Neuronal stem cell (in vitro differentiated cells): ENCODE measurements around the gene ZBTB5.
A peak's percentile ranks its signal among the peaks of the same experiment; 100 is the strongest.

Experiments used
- DNase-seq: peaks from one replicate; pipeline ENCODE4 v3.0.0-alpha.2; 2013; ENCODE audit warnings: low spot score
- H2AFZ ChIP-seq: one replicate; pipeline ENCODE4 v1.6.1; 2013; ENCODE audit warnings: mild to moderate bottlenecking, low read length, inconsistent platforms
- H2AK5ac ChIP-seq: 2 replicates; pipeline ENCODE4 v1.6.1; 2013; ENCODE audit warnings: low read depth, mild to moderate bottlenecking, inconsistent platforms, low read length, moderate library complexity, mixed read lengths
- H2BK120ac ChIP-seq: 2 replicates; pipeline ENCODE4 v1.6.1; 2013; ENCODE audit warnings: low read depth, mild to moderate bottlenecking, inconsistent platforms, low read length, moderate library complexity, mixed read lengths
- H2BK12ac ChIP-seq: one replicate; pipeline ENCODE4 v1.6.1; 2013; ENCODE audit warnings: low read length, inconsistent platforms
- H2BK15ac ChIP-seq: 2 replicates; pipeline ENCODE4 v1.6.1; 2013; ENCODE audit warnings: mild to moderate bottlenecking, low read length, inconsistent platforms, mixed read lengths
- H2BK5ac ChIP-seq: one replicate; pipeline ENCODE4 v1.6.1; 2013; ENCODE audit warnings: inconsistent platforms, mild to moderate bottlenecking, low read length, moderate library complexity
- H3K14ac ChIP-seq: one replicate; pipeline ENCODE4 v1.6.1; 2013; ENCODE audit warnings: low read length, inconsistent platforms
- H3K18ac ChIP-seq: 2 replicates; pipeline ENCODE4 v1.6.1; 2013; ENCODE audit warnings: low read length, inconsistent platforms
- H3K23ac ChIP-seq: 2 replicates; pipeline ENCODE4 v1.6.1; 2013; ENCODE audit warnings: low read depth, mild to moderate bottlenecking, mixed read lengths, low read length, inconsistent platforms; ENCODE audit not compliant: poor library complexity
- H3K27ac ChIP-seq: replicated peaks from 3 replicates; pipeline ENCODE4 v1.5.1; 2013; ENCODE audit warnings: low read length, inconsistent platforms
- H3K27me3 ChIP-seq, 3 experiments: 2 replicates each; pipeline ENCODE4 v1.6.1; 2013; ENCODE audit warnings: low read length in 3 of 3, mild to moderate bottlenecking in 2 of 3, inconsistent platforms in 1 of 3, low read depth in 1 of 3, mixed read lengths in 1 of 3, moderate library complexity in 1 of 3; ENCODE audit not compliant: control insufficient read depth in 3 of 3, insufficient read depth in 3 of 3
- H3K36me3 ChIP-seq, 2 donors: replicated peaks in 1 of 2; 2 replicates each; pipeline ENCODE4 v1.6.1; 2013; ENCODE audit warnings: low read length in 2 of 2; ENCODE audit not compliant: control insufficient read depth in 2 of 2, insufficient read depth in 2 of 2
- H3K4ac ChIP-seq: 2 replicates; pipeline ENCODE4 v1.6.1; 2013; ENCODE audit warnings: inconsistent platforms, mild to moderate bottlenecking, low read length, moderate library complexity
- H3K4me1 ChIP-seq, 2 donors: 1 replicate in 1 of 2; 2 replicates in 1 of 2; pipeline ENCODE4 v1.6.1; 2013; ENCODE audit warnings: low read length in 2 of 2, low read depth in 1 of 2; ENCODE audit not compliant: control insufficient read depth in 2 of 2, insufficient read depth in 1 of 2
- H3K4me2 ChIP-seq: one replicate; pipeline ENCODE4 v1.6.1; 2013; ENCODE audit warnings: mild to moderate bottlenecking, low read length, inconsistent platforms; ENCODE audit not compliant: insufficient read depth, poor library complexity, severe bottlenecking
- H3K4me3 ChIP-seq, 2 donors: 2 replicates each; pipeline ENCODE4 v1.5.1; 2013; ENCODE audit warnings: low read length in 2 of 2, mild to moderate bottlenecking in 2 of 2, inconsistent platforms in 1 of 2, moderate library complexity in 1 of 2
- H3K79me1 ChIP-seq: one replicate; pipeline ENCODE4 v1.6.1; 2013; ENCODE audit warnings: low read depth, mild to moderate bottlenecking, inconsistent platforms, low read length, moderate library complexity
- H3K9ac ChIP-seq: one replicate; pipeline ENCODE4 v1.6.1; 2013; ENCODE audit warnings: mild to moderate bottlenecking, low read depth, low read length, inconsistent platforms; ENCODE audit not compliant: poor library complexity
- H3K9me3 ChIP-seq, 2 donors: replicated peaks in 1 of 2; 2 replicates each; pipeline versions ENCODE3 to v1.6.1; 2013; ENCODE audit warnings: low read length in 2 of 2, mild to moderate bottlenecking in 2 of 2, inconsistent platforms in 1 of 2, low read depth in 1 of 2, mixed read lengths in 1 of 2, moderate library complexity in 1 of 2; ENCODE audit not compliant: control insufficient read depth in 2 of 2, insufficient read depth in 1 of 2
- H4K8ac ChIP-seq: one replicate; pipeline ENCODE4 v1.6.1; 2013; ENCODE audit warnings: low read depth, mild to moderate bottlenecking, inconsistent platforms, low read length, moderate library complexity
- H4K91ac ChIP-seq: one replicate; pipeline ENCODE4 v1.6.1; 2013; ENCODE audit warnings: low read length, low read depth, mild to moderate bottlenecking, inconsistent platforms; ENCODE audit not compliant: poor library complexity
- WGBS, 2 donors: extraction: QIAGEN DNeasy Blood & Tissue Kit; methylation state at CpG; one replicate each; pipeline ENCODE4 v1.1.7; 2013; ENCODE audit warnings: missing lambda C conversion rate in 2 of 2, mixed read lengths in 1 of 2; ENCODE audit not compliant: insufficient read length in 2 of 2, insufficient replicate concordance in 1 of 2; ENCODE audit errors: extremely low coverage in 2 of 2; 5-methylcytosine and 5-hydroxymethylcytosine counted together

The ZBTB5 gene

DNA sequence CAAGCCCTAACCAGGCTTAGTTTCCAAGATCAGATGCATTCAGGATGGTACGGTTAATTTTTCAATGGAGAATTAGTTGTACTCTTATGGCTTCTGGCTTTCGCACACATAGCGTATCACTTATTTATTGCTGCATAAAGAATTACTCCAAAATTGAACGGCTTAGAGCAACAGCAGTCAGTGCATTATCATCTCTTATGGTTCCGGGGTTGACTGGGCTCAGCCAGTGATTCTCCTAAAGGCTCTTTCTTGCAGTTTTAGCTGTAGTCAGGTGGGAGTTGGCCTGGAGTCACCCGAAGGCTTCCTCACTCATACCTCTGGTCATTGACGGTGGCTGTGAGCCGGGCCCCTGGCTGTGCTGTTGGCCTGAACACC is 43.3 kb downstream of the ZBTB5 start:
- Histone ChIP-seq H3K23ac (no peak overlapping the region), H3K4ac (no peak overlapping the region), H2AK5ac (peak overlapping the region; percentile 10), H3K4me2 (peak overlapping the region; percentile 64), H3K14ac (peak overlapping the region; percentile 67), H3K18ac (peak overlapping the region; percentile 99), H3K27ac (peak overlapping the region; percentile 11), H2BK5ac (no peak overlapping the region), H2BK12ac (no peak overlapping the region), H2BK15ac (no peak overlapping the region), H3K27me3 (no peaks in the 10 kb centered on the region), H3K4me3 (peak overlapping the region; percentile 91 to 98), H3K9ac (peak overlapping the region; percentile 96), H2AFZ (peak overlapping the region; percentile 94), H3K36me3 (peaks cover 15 to 34% of the 10 kb centered on the region in 2 donors), H4K91ac (no peak overlapping the region), H3K79me1 (peaks cover 15% of the 10 kb centered on the region), H3K9me3 (no peaks in the 10 kb centered on the region), H3K4me1 (peaks cover 4 to 20% of the 10 kb centered on the region in 2 donors), H2BK120ac (no peak overlapping the region), H4K8ac (no peak overlapping the region)
- no peak for DNase-seq
- no CpG with 5 or more reads among the region's 8 CpGs for WGBS, 2 donors

DNA sequence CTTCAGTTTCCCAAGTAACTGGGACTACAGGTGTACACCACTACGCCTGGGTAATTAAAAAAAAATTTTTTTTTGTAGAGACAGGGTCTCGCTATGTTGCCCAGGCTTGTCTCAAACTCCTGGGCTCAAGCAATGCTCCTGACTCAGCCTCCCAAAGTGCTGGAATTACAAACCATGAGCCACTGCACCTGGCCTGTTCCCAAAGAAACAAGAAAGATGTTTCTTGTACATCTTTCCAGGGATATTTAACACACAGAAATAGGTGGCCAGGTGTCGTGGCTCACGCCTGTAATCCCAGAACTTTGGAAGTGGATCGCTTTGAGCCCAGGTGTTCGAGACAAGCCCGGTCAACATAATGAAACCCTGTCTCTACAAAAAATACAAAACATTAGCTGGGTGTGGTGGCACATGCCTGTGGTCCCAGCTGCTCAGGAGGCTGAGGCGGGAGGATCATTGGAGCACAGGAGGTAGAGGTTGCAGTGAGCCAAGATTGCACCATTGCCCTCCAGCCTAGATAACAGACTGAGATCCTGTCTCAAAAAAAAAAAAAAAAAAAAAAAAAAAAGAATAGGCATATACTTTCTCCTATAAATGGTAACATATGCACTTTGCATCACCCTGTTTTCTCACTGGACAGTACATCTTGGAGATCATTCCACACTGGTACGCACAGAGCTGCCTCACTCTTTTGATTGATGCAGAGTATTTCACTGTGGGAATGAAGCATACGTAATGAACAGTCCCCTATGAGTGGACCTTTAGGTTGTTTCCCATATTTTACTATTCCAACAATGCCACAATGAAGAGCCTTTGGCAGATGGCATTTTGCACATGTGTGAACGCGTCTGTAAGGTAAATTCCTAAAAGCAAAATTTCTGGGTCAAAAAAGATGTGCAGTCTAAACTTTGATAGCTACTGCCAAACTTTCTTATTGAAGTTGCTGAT is 44.7 kb downstream of the ZBTB5 start:
- WGBS, 2 donors = no CpG with 5 or more reads among the region's 12 CpGs
- no peak overlapping the region for H3K4me2 ChIP-seq
- no peak overlapping the region for H2BK12ac ChIP-seq
- H4K8ac ChIP-seq = no peak overlapping the region
- no peak overlapping the region for H3K23ac ChIP-seq
- H2AK5ac ChIP-seq = no peak overlapping the region
- H3K4me3 ChIP-seq = no peak overlapping the region
- H3K27ac ChIP-seq = no peak overlapping the region
- H3K4me1 ChIP-seq = peaks cover 8 to 28% of the 10 kb centered on the region in 2 donors
- H3K9ac ChIP-seq = no peak overlapping the region
- no peak overlapping the region for H3K18ac ChIP-seq
- no peak overlapping the region for H2BK5ac ChIP-seq
- H3K79me1 ChIP-seq = peaks cover 15% of the 10 kb centered on the region
- H3K27me3 ChIP-seq = no peaks in the 10 kb centered on the region
- no peak overlapping the region for H3K4ac ChIP-seq
- no peak overlapping the region for H2AFZ ChIP-seq
- no peak overlapping the region for H4K91ac ChIP-seq
- peaks cover 5 to 21% of the 10 kb centered on the region in 2 donors for H3K36me3 ChIP-seq
- no peak overlapping the region for H2BK15ac ChIP-seq
- H3K14ac ChIP-seq = no peak overlapping the region
- no peak for DNase-seq
- no peak overlapping the region for H2BK120ac ChIP-seq
- H3K9me3 ChIP-seq = no peaks in the 10 kb centered on the region

DNA sequence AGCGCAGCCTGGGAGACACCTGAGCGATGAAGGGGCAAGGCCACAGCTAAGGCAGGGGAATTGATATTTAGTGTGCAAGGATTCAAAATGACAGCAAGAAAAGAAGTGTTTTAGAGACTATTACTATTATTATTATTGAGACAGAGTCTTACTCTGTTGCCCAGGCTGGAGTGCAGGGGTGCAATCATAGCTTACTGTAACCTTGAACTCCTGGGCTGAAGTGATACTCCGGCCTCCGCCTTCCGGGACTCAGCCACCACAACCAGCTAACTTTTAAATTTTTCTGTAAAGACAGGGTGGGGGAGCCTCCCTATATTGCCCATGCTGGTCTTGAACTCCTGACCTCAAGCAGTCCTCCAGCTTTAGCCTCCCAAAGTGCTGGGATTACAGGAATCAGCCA is 46.0 kb downstream of the ZBTB5 start:
- Histone ChIP-seq H4K8ac (no peak overlapping the region), H2AFZ (no peak overlapping the region), H3K79me1 (peaks cover 3% of the 10 kb centered on the region), H2AK5ac (peak overlapping the region; percentile 61), H3K14ac (no peak overlapping the region), H4K91ac (no peak overlapping the region), H3K9ac (no peak overlapping the region), H3K4me1 (peaks cover 17 to 28% of the 10 kb centered on the region in 2 donors), H3K4me3 (no peak overlapping the region), H3K4me2 (no peak overlapping the region), H3K18ac (no peak overlapping the region), H3K23ac (no peak overlapping the region), H2BK5ac (peak overlapping the region; percentile 21), H3K9me3 (no peaks in the 10 kb centered on the region), H3K27ac (no peak overlapping the region), H2BK120ac (no peak overlapping the region), H3K27me3 (no peaks in the 10 kb centered on the region), H3K36me3 (peaks cover 0 to 7% of the 10 kb centered on the region in 2 donors), H2BK12ac (no peak overlapping the region), H3K4ac (no peak overlapping the region), H2BK15ac (peak overlapping the region; percentile 62)
- no CpG with 5 or more reads among the region's 5 CpGs for WGBS, 2 donors
- no peak for DNase-seq

DNA sequence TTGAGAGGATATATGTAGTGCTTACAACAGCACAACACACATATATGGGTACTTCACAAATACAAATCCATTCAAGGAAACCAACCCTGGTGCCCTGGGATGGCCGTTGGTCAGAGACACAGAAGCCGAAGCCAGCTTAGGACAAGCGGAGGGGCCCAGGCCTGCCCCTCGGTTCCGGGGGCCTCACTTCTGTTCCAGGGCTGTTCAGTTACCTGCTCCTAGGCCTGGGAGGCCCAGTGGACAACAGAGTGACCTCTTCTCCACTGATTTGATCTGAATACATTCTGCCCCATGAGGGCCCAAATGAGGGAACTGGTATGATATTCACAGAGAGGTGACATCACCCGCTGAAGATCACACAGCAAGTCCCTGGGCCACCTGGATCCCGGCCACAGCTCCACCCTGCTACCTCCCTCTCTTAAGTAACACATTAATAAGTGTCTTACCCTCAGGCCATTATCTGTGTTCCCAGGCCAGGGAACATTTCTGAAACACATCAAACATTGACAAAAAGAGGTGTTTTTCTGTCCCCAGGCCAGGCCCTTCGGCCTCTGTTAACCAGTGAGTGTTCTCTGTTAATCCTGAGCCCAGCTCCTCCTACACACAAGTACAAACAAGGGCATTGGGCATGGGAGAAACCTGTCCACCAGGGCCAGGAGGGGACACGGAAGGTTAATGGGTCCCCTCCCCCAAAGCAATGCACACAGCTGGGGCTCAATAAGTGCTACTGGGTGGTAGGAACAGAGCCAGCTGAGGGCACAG is 47.2 kb downstream of the ZBTB5 start:
- Histone ChIP-seq H4K91ac (no peak overlapping the region), H3K36me3 (no peaks in the 10 kb centered on the region), H4K8ac (no peak overlapping the region), H3K4me3 (no peak overlapping the region), H3K23ac (no peak overlapping the region), H3K27me3 (no peaks in the 10 kb centered on the region), H3K4ac (no peak overlapping the region), H2BK5ac (no peak overlapping the region), H3K4me2 (no peak overlapping the region), H3K27ac (no peak overlapping the region), H3K79me1 (no peaks in the 10 kb centered on the region), H2BK15ac (no peak overlapping the region), H3K14ac (no peak overlapping the region), H2BK120ac (no peak overlapping the region), H2AFZ (no peak overlapping the region), H2AK5ac (peak overlapping the region; percentile 97), H3K9me3 (no peaks in the 10 kb centered on the region), H3K18ac (no peak overlapping the region), H2BK12ac (no peak overlapping the region), H3K9ac (no peak overlapping the region), H3K4me1 (peaks cover 13 to 27% of the 10 kb centered on the region in 2 donors)
- no peak for DNase-seq
- no CpG with 5 or more reads among the region's 9 CpGs for WGBS, 2 donors
